ENCODE data around the gene DDAH1.

- no peak for TF ChIP-seq CTCF (IDR thresholded peaks at IDR 0.05; ENCODE audit: poor library complexity)
- no peak for TF ChIP-seq EZH2 (IDR thresholded peaks at IDR 0.05; ENCODE audit: borderline replicate concordance)
- TF ChIP-seq EZH2phosphoT487 (IDR thresholded peaks at IDR 0.05; ENCODE audit: low read depth, severe bottlenecking, unreplicated experiment), result no peak
Observed at GRCh38 chr1:85275701-85276214, 189.2 kb downstream of the DDAH1 start.
